GM21576 (cell line): ENCODE results near the gene CPLX3.

Source experiments
- ATAC-seq: cut with Tn5 transposase; IDR thresholded peaks from one replicate; pipeline ENCODE4 v1.9.1; 2021; ENCODE audit warnings: mild to moderate bottlenecking, moderate library complexity; ENCODE audit not compliant: unreplicated experiment

CPLX3 gene

GRCh38 chr15:74788042-74788682, 38.3 kb upstream of the CPLX3 start:
- ATAC-seq = no peak

- no peak for ATAC-seq
Measured at GRCh38 chr15:74788683-74789151, 37.7 kb upstream of the CPLX3 start.

GRCh38 chr15:74789171-74789631, 37.2 kb upstream of the CPLX3 start:
- ATAC-seq = no peak

- ATAC-seq = no peak
Measured at GRCh38 chr15:74789741-74790079, 36.7 kb upstream of the CPLX3 start.

GRCh38 chr15:74790080-74790916, 36.1 kb upstream of the CPLX3 start:
- ATAC-seq = no peak

- no peak for ATAC-seq
Measured at GRCh38 chr15:74791007-74791406, 35.4 kb upstream of the CPLX3 start.

- no peak for ATAC-seq
Measured at GRCh38 chr15:74791667-74792066, 34.8 kb upstream of the CPLX3 start.

- ATAC-seq = no peak
Measured at GRCh38 chr15:74792227-74793016, 34.0 kb upstream of the CPLX3 start.

- no peak for ATAC-seq
Measured at GRCh38 chr15:74793135-74794028, 33.0 kb upstream of the CPLX3 start.

- ATAC-seq = no peak
Measured at GRCh38 chr15:74794248-74794969, 32.0 kb upstream of the CPLX3 start.

GRCh38 chr15:74794970-74795349, 31.5 kb upstream of the CPLX3 start:
- ATAC-seq = no peak

- no peak for ATAC-seq
Measured at GRCh38 chr15:74795966-74796625, 30.3 kb upstream of the CPLX3 start.

- no peak for ATAC-seq
Measured at GRCh38 chr15:74798388-74799254, 27.8 kb upstream of the CPLX3 start.

GRCh38 chr15:74799255-74799855, 27.1 kb upstream of the CPLX3 start:
- peak; percentile 15 for ATAC-seq

- ATAC-seq = peak; percentile 67
Measured at GRCh38 chr15:74799856-74800558, 26.4 kb upstream of the CPLX3 start.

- ATAC-seq = no peak
Measured at GRCh38 chr15:74800559-74801094, 25.8 kb upstream of the CPLX3 start.
